Fibroblast of pulmonary artery (primary cell): ENCODE results near the gene SCFD1.
A peak's percentile ranks its signal among the peaks of the same experiment; 100 is the strongest.

Experiments used
- DNase-seq: peaks from one replicate; pipeline ENCODE4 v3.0.0-alpha.2; 2010; ENCODE audit warnings: low read depth
- H3K4me3 ChIP-seq: replicated peaks from 2 replicates; pipeline ENCODE4 v1.5.1; 2011; ENCODE audit warnings: low read depth, mild to moderate bottlenecking, control low read depth, low read length, moderate library complexity
- TF ChIP-seq, protein P1 (sequence below): IDR thresholded peaks from 2 replicates; pipeline ENCODE4 v1.5.1; 2011; ENCODE audit warnings: mild to moderate bottlenecking, control low read depth, low read length, inconsistent platforms; ENCODE audit errors: missing control alignments

The SCFD1 gene

DNA sequence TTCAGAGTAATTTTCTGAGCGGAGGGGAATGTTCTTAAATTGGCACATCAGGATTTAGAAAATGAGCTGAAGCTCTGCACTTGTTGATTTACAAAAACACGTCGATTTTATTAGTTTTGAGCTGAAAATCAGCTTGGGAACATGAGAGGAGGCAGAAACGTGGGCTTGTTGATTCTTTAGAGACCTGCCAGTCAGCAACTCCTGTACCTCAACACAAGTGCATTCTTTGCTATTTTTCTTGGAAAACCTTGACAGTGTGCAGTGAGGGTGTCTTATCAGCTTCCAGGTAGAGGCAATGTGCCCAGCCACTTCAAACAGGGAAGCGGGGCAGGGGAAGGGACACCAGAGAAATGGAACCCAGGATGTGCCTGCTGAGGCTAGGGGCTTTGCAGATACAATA, 149.5 kb downstream of the SCFD1 start:
- TF ChIP-seq, protein P1, sequence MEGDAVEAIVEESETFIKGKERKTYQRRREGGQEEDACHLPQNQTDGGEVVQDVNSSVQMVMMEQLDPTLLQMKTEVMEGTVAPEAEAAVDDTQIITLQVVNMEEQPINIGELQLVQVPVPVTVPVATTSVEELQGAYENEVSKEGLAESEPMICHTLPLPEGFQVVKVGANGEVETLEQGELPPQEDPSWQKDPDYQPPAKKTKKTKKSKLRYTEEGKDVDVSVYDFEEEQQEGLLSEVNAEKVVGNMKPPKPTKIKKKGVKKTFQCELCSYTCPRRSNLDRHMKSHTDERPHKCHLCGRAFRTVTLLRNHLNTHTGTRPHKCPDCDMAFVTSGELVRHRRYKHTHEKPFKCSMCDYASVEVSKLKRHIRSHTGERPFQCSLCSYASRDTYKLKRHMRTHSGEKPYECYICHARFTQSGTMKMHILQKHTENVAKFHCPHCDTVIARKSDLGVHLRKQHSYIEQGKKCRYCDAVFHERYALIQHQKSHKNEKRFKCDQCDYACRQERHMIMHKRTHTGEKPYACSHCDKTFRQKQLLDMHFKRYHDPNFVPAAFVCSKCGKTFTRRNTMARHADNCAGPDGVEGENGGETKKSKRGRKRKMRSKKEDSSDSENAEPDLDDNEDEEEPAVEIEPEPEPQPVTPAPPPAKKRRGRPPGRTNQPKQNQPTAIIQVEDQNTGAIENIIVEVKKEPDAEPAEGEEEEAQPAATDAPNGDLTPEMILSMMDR = no peak
- DNase-seq = no peak

DNA sequence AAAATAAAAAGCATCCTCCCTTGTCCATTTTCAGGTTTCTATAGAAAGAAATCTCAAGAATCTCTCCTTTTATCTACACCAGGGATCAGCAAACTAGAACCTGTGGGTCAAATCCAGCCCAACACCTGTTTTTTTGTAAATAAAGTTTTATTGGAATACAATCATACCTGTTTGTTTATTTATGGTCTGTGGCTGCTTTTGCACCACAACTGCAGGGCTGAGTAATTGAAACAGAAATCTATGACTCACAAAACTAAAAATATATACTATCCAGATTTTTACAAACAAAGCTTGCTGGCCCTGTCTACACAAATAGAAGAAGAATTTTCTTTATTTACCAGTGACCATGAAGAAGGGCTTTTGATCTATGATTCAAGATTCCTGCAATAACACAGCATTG, 157.1 kb downstream of the SCFD1 start:
- H3K4me3 ChIP-seq = no peak overlapping the region
- TF ChIP-seq, protein P1 = no peak
- DNase-seq = peak; percentile 3

More for the DNA sequence above, 149.5 kb downstream of the SCFD1 start:
- H3K4me3 ChIP-seq = no peak overlapping the region
